ENCODE results near the gene REEP5.
"Not testable (repeated sequence)": the region's sequence is repeated elsewhere in the genome, so short reads cannot be mapped to it uniquely, and the experiment has no call there.

The REEP5 gene

GRCh38 chr5:112921833-112922817, at the start of gene REEP5:
Gene REEP5, minus strand, starts transcription at chr5:112922227. Its CDS starts 37 bp downstream, at chr5:112922190.
- peak; percentile 85 for DNase-seq

- no peak for DNase-seq
Measured at GRCh38 chr5:112971276-112971675, 49.2 kb upstream of the REEP5 start.

GRCh38 chr5:112968411-112969106, 46.5 kb upstream of the REEP5 start:
- no peak for DNase-seq

GRCh38 chr5:112967520-112968083, 45.6 kb upstream of the REEP5 start:
- no peak for DNase-seq

GRCh38 chr5:112965733-112966306, 43.8 kb upstream of the REEP5 start:
- DNase-seq, result no peak

DNA sequence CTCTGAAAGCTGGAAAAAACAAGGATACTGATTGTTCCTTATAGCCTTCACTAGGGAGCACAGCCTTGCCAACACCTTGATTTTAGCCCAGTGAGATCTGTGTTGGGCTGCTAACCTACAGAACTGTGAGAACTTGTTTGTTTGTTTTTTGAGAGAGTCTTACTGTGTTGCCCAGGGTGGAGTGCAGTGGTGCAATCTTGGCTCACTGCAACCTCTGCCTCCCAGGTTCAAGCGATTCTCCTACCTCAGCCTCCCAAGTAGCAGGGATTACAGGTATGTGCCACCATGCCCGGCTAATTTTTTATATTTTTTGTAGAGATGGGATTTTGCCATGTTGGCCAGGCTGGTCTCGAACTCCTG, 41.3 kb upstream of the REEP5 start:
- not testable (repeated sequence) for DNase-seq

DNA sequence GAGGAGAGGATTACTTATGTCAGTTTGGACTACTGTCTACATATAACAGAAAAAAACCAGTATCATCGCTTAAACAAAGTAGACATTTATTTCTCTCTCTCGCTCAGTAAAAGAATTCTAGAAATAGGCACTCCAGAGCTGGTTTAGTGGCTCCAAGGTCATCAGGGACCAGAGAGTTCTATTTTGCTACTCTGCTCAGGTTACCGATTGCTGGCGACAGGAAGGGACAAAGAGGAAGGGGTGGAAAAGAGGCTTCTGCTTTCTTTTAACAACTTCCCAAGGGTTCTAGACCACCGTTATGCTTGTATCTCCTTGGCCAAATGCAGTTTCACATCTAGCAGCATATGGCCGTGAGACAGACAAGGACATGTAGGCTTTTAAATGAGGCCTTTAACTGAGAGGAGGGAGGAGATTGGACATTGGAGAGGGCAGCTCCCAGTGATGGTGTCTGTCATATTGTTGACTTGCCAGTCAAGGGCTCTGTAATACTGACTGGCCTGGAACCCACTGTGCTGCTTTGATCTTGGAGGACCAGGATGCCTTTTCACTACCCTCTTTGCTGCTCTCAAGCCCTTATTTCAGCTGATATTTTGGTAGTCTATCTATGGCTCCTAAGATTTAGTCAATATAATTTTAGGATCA, 39.0 kb upstream of the REEP5 start:
- DNase-seq, result no peak

DNA sequence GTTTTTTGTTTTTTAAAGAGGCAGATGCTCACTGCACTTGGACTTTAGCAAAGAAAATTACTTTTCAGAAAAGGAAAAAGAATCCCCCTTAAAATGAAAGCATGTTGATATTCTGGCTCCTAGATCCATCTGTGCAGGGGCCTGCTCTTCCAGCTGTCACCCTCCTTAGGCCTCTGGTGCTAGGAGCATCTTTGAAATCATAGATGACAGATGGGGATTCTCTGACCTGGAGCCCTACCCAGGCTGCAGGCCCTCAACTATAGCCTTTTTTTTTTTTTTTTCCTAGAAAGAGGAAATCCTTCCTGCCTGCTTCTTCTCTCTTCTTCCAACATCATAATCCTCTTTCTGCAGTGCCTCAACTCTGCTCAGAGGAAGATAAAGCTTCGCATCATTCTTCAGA, 38.3 kb upstream of the REEP5 start:
- no peak for DNase-seq

GRCh38 chr5:112959872-112960271, 37.8 kb upstream of the REEP5 start:
- not testable (repeated sequence) for DNase-seq

GRCh38 chr5:112958093-112959088, 36.4 kb upstream of the REEP5 start:
- no peak for DNase-seq

GRCh38 chr5:112957036-112957808, 35.2 kb upstream of the REEP5 start:
- DNase-seq, result no peak

DNA sequence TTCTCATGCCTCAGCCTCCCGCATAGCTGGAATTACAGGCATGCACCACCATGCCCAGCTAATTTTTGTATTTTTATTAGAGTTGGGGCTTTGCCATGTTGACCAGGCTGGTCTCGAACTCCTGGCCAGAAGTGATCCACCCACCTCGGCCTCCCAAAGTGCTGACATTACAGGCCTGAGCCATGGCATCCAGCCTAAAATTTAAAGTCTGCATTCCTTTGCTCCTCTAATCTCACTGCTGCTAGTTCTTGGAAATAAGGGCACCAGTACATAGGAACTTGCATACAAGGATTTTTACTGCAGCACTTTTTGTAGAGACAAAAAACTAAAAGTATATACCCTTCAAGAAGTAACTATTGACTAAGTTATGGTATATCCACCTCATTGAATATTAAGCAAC, 34.6 kb upstream of the REEP5 start:
- no peak for DNase-seq

DNA sequence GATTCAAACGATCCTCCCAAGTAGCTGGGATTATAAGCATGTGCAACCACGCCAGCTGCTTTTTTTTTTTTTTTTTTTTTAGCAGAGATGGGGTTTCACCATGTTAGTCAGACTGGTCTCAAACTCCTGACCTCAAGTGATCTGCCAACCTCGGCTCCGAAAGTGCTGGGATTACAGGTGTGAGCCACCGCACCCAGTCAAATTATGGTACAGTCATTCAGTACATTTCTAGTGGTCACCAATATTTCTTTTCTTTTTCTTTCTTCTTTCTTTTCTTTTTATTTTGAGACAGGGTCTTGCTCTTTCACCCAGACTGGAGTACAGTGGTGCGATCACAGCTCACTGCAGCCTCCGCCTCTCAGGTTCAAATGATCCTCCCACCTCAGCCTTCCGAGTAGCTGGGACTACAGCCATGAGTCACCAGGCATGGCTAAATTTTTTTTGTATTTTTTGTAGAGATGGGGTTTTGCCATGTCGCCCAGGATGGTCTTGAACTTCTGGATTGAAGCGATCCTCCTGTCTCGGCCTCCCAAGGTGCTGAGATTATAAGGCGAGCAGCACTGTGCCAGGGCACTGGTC, 29.2 kb upstream of the REEP5 start:
- no peak for DNase-seq

DNA sequence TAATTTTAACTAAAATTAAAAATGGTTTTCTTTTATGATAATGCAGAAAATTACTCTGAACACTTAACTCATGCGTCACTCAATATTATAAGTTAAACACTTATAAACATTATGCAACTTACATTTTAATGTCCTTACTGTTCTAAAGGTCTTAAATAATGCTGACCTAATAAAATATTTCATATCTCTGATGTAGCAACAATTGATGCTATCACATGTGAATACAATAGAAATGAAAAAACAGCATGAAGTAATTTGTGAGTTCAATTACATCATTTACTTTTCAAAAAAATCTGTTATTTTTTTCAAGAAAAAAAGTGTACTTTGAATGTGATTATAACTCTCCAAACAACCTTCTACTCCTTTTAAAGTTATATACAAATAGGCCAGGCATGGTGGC, 26.4 kb upstream of the REEP5 start:
- DNase-seq, result no peak

GRCh38 chr5:112940670-112941069, 18.6 kb upstream of the REEP5 start:
- no peak for DNase-seq

- no peak for DNase-seq
Measured at GRCh38 chr5:112938286-112938685, 16.3 kb upstream of the REEP5 start.

DNA sequence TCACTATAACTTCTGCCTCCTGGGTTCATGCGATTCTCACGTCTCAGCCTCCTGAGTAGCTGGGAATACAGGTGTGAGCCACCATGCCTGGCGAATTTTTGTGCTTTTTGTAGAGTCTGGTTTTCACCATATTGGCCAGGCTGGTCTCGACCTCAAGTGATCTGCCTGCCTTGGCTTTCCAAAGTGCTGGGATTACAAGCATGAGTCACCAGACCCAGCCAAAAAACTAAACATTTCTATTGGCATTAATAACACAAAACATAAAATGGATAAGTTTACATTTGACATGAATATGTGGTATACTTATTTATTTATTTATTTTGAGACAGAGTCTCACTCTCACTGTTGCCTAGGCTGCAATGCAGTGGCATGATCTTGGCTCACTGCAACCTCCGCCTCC, 13.6 kb upstream of the REEP5 start:
- no peak for DNase-seq

GRCh38 chr5:112934366-112934663, 12.3 kb upstream of the REEP5 start:
- DNase-seq, result no peak

DNA sequence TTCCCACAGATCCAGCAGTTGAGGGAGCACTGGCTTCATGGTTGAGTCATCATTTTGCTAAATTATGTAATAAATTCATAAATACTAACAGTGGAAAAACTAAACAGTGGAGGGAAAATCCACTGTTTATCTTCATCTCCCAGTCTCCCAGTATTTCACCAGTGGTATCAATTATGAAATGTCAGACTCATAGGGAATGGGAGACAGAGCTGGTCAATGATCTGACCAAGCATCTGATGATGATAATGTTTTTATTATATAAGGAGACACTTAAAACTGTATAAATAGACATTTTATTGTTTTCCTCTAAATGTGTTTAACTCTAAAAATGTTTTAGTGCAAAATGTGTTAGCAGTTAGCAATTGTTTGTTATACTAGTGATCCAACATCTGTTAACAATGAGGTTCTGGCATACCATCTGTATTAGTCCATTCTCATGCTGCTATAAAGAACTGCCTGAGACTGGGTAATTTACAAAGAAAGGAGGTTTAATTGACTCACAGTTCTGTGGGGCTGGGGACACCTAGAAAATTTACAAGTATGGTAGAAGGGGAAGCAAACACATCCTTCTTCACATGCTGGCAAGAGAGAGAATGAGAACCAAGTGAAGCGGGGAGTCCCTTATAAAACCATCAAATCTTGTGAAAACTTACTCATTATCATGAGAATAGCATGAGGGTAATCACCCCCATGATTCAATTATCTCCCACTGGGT, 11.8 kb upstream of the REEP5 start:
- DNase-seq, result no peak

DNA sequence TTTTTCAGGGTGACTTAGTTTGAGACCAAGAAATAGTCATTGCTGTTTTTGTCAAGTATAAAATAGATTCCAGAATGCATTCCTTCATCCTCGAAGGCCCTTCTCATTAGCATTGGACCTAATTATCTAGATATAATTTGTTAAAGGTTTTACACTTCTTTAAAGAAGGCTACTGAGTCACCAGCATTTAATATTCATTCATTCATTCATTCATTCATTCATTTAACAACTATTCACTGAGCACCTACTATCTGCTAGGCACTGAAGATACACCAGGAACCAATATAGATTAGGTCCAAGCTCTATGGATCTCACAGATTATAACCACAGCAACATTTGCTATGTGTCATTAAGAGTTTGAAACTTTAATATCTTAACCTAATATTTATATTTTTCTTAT, 11.1 kb upstream of the REEP5 start:
- DNase-seq, result no peak

Data from CD4-positive, alpha-beta T cell treated with Interleukin-17A for 1 hour (primary cell).